Measurements from ENCODE around the gene ACAA1. TPM values are rescaled to one million over a fixed set of nuclear protein-coding genes. Genes with fewer than 3 reads are reported as not detected.

Gene ACAA1
- total and polyA plus RNA-seq, 2 of the 13 experiments (the other 11 are each of a cell fraction or from before 2014, with no cell fraction given), result 60.8 to 188 TPM

DNA sequence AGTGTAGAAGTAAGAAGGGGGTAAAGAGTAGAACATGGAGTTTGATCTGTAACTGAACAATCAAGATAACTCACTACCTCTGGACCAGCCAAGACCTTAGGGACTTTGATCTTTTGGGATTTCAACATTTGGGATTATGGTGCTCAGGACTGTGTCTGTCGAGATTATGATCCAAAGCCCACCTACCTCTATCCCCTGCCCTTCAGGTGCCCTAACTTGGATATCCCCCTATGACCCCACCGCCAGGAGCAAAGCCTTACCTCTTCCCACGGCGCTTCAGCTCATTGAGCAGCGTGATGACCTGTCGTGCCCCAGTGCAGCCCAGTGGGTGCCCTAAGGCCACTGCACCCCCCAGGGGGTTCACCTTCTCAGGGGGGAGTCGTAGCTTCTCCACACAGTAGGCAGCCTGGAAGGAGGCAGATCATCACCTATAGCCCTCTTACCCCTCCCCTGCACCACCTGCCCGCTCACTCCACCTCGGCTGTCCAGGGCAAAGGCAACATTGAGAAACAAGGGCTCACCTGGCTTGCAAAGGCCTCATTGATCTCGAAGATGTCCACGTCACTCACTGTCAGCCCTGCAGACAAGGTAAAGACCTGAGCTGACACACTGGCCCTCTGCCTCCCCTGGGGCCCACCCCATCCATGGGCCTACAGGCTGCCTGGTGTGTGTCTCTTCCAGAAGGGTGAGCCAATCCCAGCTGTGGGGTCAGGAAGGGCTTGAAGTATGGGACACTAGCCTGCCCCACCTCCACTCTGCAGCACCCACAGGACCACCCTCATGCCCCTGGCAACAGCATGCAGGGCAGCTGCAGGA is 11.4 kb downstream of the ACAA1 start:
- H3K4me1 ChIP-seq (ENCODE audit: insufficient read depth, low read length), result peaks cover 84% of the 10 kb centered on the region
- no peak overlapping the region for H3K4me3 ChIP-seq (replicated peaks in 1 of 3; ENCODE audit: insufficient read depth in 1 of 3, low read depth in 2 of 3, low read length in 3 of 3)
- ATAC-seq (peak; percentile 12), DNase-seq (ENCODE audit: low spot score) (no peak), FAIRE-seq (no peak)
- H3K79me2 ChIP-seq (ENCODE audit: insufficient read depth, low read length), result peaks cover 30% of the 10 kb centered on the region
- WGBS (ENCODE audit: low lambda C conversion rate), result 83% methylated on average over 11 of the region's 11 CpGs
- peaks cover 56% of the 10 kb centered on the region for H4K20me1 ChIP-seq (ENCODE audit: insufficient read depth, low read length)
- peaks cover 51 to 94% of the 10 kb centered on the region in 2 experiments for H3K36me3 ChIP-seq (replicated peaks in 1 of 2; ENCODE audit: control insufficient read depth in 1 of 2, insufficient read depth in 2 of 2, low read length in 2 of 2)
- POLR2A ChIA-PET, result interaction anchor here (1.6 to 2.1 kb wide), 2 partner anchors 8 to 12 kb away, joined by 7 to 12 read pairs; partner anchors contain the start of gene ACAA1
- intact Hi-C loops (cut with micrococcal nuclease; ENCODE audit: unreplicated experiment), result no loop called here
- H2AFZ ChIP-seq (ENCODE audit: low read length), result no peak overlapping the region
- H3K27ac ChIP-seq (ENCODE audit: extremely low read length, insufficient read depth, low read length), result peak overlapping the region; percentile 23
- H3K4me2 ChIP-seq (ENCODE audit: low read depth, low read length), result no peak overlapping the region
- CTCF ChIA-PET (ENCODE audit: low intra/inter-chr PET ratio, low total read pairs), result no interaction called here
- no peaks in the 10 kb centered on the region for H3K27me3 ChIP-seq (ENCODE audit: control insufficient read depth in 1 of 2, insufficient read depth in 2 of 2, low read length in 2 of 2)
- no peak overlapping the region for H3K9ac ChIP-seq (ENCODE audit: insufficient read depth, low read depth, low read length)
- in situ Hi-C loops (cut with HindIII; ENCODE audit: extremely low pct_ligation_motif_present, low pct_unique_long_range_greater_than_20kb), result loop anchor here (25.0 kb wide), 1 partner anchor 337 kb away; the partner anchor contains the start of gene ACVR2B
- BruUV-seq (replicated peaks), result no TSS peak
- no peaks in the 10 kb centered on the region for H3K9me3 ChIP-seq (ENCODE audit: low read length)
- TF ChIP-seq SRSF1 (optimal IDR thresholded peaks at IDR 0.05; ENCODE audit: low read depth, low read length) (no peak), ZSCAN25 (CRISPR knock-in tag; IDR thresholded peaks at IDR 0.05) (peak; percentile 84), ZNF225 (CRISPR knock-in tag; IDR thresholded peaks at IDR 0.05) (0 out of 2 replicates have a peak, but pooled peaks have one; percentile 22), KDM5B (CRISPR knock-in tag; IDR thresholded peaks at IDR 0.05; ENCODE audit: borderline replicate concordance) (0 out of 2 replicates have a peak, but pooled peaks have one; percentile 22), ZNF83 (CRISPR knock-in tag; IDR thresholded peaks at IDR 0.05; ENCODE audit: borderline replicate concordance) (no peak), ARHGAP35 (CRISPR knock-in tag; IDR thresholded peaks at IDR 0.05; ENCODE audit: borderline replicate concordance) (no peak), ZBTB7B (CRISPR knock-in tag; IDR thresholded peaks at IDR 0.05) (0 out of 2 replicates have a peak, but pooled peaks have one; percentile 20), ZSCAN9 (CRISPR knock-in tag; IDR thresholded peaks at IDR 0.05; ENCODE audit: borderline replicate concordance) (no peak), ZNF20 (CRISPR knock-in tag; IDR thresholded peaks at IDR 0.05) (no peak), AGO2 (optimal IDR thresholded peaks at IDR 0.05; ENCODE audit: low read depth, low read length) (peak; percentile 58)
- TF ChIP-seq, protein P1, sequence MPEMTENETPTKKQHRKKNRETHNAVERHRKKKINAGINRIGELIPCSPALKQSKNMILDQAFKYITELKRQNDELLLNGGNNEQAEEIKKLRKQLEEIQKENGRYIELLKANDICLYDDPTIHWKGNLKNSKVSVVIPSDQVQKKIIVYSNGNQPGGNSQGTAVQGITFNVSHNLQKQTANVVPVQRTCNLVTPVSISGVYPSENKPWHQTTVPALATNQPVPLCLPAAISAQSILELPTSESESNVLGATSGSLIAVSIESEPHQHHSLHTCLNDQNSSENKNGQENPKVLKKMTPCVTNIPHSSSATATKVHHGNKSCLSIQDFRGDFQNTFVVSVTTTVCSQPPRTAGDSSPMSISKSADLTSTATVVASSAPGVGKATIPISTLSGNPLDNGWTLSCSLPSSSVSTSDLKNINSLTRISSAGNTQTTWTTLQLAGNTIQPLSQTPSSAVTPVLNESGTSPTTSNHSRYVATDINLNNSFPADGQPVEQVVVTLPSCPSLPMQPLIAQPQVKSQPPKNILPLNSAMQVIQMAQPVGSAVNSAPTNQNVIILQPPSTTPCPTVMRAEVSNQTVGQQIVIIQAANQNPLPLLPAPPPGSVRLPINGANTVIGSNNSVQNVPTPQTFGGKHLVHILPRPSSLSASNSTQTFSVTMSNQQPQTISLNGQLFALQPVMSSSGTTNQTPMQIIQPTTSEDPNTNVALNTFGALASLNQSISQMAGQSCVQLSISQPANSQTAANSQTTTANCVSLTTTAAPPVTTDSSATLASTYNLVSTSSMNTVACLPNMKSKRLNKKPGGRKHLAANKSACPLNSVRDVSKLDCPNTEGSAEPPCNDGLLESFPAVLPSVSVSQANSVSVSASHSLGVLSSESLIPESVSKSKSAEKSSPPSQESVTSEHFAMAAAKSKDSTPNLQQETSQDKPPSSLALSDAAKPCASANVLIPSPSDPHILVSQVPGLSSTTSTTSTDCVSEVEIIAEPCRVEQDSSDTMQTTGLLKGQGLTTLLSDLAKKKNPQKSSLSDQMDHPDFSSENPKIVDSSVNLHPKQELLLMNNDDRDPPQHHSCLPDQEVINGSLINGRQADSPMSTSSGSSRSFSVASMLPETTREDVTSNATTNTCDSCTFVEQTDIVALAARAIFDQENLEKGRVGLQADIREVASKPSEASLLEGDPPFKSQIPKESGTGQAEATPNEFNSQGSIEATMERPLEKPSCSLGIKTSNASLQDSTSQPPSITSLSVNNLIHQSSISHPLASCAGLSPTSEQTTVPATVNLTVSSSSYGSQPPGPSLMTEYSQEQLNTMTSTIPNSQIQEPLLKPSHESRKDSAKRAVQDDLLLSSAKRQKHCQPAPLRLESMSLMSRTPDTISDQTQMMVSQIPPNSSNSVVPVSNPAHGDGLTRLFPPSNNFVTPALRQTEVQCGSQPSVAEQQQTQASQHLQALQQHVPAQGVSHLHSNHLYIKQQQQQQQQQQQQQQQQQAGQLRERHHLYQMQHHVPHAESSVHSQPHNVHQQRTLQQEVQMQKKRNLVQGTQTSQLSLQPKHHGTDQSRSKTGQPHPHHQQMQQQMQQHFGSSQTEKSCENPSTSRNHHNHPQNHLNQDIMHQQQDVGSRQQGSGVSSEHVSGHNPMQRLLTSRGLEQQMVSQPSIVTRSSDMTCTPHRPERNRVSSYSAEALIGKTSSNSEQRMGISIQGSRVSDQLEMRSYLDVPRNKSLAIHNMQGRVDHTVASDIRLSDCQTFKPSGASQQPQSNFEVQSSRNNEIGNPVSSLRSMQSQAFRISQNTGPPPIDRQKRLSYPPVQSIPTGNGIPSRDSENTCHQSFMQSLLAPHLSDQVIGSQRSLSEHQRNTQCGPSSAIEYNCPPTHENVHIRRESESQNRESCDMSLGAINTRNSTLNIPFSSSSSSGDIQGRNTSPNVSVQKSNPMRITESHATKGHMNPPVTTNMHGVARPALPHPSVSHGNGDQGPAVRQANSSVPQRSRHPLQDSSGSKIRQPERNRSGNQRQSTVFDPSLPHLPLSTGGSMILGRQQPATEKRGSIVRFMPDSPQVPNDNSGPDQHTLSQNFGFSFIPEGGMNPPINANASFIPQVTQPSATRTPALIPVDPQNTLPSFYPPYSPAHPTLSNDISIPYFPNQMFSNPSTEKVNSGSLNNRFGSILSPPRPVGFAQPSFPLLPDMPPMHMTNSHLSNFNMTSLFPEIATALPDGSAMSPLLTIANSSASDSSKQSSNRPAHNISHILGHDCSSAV (CRISPR knock-in tag; IDR thresholded peaks at IDR 0.05; ENCODE audit: borderline replicate concordance), result no peak
- TF ChIP-seq, protein P2, sequence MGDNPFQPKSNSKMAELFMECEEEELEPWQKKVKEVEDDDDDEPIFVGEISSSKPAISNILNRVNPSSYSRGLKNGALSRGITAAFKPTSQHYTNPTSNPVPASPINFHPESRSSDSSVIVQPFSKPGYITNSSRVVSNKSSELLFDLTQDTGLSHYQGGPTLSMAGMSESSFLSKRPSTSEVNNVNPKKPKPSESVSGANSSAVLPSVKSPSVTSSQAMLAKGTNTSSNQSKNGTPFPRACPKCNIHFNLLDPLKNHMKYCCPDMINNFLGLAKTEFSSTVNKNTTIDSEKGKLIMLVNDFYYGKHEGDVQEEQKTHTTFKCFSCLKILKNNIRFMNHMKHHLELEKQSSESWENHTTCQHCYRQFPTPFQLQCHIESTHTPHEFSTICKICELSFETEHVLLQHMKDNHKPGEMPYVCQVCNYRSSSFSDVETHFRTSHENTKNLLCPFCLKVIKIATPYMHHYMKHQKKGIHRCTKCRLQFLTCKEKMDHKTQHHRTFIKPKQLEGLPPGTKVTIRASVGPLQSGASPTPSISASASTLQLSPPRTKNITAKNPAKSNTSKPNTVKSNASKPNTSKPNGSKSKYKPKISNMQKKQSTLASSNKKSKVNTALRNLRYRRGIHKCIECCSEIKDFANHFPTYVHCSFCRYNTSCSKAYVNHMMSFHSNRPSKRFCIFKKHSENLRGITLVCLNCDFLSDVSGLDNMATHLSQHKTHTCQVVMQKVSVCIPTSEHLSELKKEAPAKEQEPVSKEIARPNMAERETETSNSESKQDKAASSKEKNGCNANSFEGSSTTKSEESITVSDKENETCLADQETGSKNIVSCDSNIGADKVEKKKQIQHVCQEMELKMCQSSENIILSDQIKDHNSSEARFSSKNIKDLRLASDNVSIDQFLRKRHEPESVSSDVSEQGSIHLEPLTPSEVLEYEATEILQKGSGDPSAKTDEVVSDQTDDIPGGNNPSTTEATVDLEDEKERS (CRISPR knock-in tag; IDR thresholded peaks at IDR 0.05), result no peak
